Upper lobe of left lung (tissue), 6 donors: ENCODE measurements around the gene FAM83D. TPM values are rescaled to one million over a fixed set of nuclear protein-coding genes. Genes with fewer than 3 reads are reported as not detected.
"Not testable (repeated sequence)": the region's sequence is repeated elsewhere in the genome, so short reads cannot be mapped to it uniquely, and the experiment has no call there.

Experiments used
- ATAC-seq, 2 donors: fragments of 200-7000 bp; cut with Tn5 transposase; one replicate each; pipeline ENCODE4 v1.9.1; 2022; ENCODE audit warnings: mild to moderate bottlenecking in 2 of 2, moderate library complexity in 2 of 2; ENCODE audit not compliant: low FRiP score in 2 of 2
- DNase-seq, 2 donors: peaks; one replicate each; pipeline ENCODE4 v3.0.0-alpha.2; 2019 to 2020
- H3K27ac ChIP-seq, 4 donors: fragments of 200-600 bp; sonication (generic); one replicate each; pipeline ENCODE4 v1.5.1; 2016 to 2019
- H3K27me3 ChIP-seq, 4 donors: fragments of 200-600 bp; sonication (generic); one replicate each; pipeline ENCODE4 v1.5.1; 2017 to 2019
- H3K36me3 ChIP-seq, 4 donors: fragments of 200-600 bp; sonication (generic); one replicate each; pipeline ENCODE4 v1.5.1; 2016 to 2019
- H3K4me1 ChIP-seq, 4 donors: fragments of 200-600 bp; sonication (generic); one replicate each; pipeline ENCODE4 v1.5.1; 2018 to 2019
- H3K4me3 ChIP-seq, 4 donors: fragments of 200-600 bp; sonication (generic); one replicate each; pipeline ENCODE4 v1.5.1; 2017 to 2019; ENCODE audit warnings: mild to moderate bottlenecking in 2 of 4, moderate library complexity in 1 of 4
- H3K9me3 ChIP-seq, 4 donors: fragments of 200-600 bp; sonication (generic); one replicate each; pipeline ENCODE4 v1.5.1; 2018 to 2019
- CTCF ChIP-seq, 6 experiments: fragments of 450-650 bp in 4 of 6; fragments of 200-600 bp in 2 of 6; sonication (generic) in 2 of 6; IDR thresholded peaks; one replicate each; pipeline ENCODE4 v1.5.1; 2016 to 2019; ENCODE audit warnings: antibody characterized with exemption in 6 of 6
- EP300 ChIP-seq, 4 donors: sonication (generic); formaldehyde crosslinking; IDR thresholded peaks; one replicate each; pipeline ENCODE4 v1.5.1; 2017; ENCODE audit warnings: antibody characterized with exemption in 4 of 4, control low read depth in 2 of 4
- POLR2A ChIP-seq, 4 donors: fragments of 450-650 bp; IDR thresholded peaks; one replicate each; pipeline ENCODE4 v1.5.1; 2016 to 2017; ENCODE audit warnings: antibody characterized with exemption in 4 of 4, mild to moderate bottlenecking in 2 of 4
- POLR2AphosphoS5 ChIP-seq, 2 donors: sonication (generic); formaldehyde crosslinking; IDR thresholded peaks; one replicate each; pipeline ENCODE4 v1.5.1; 2017; ENCODE audit warnings: antibody characterized with exemption in 2 of 2
- WGBS, 2 donors: methylation state at CpG; one replicate each; pipeline ENCODE4 v1.1.5; 2017 to 2018; 5-methylcytosine and 5-hydroxymethylcytosine counted together
- total RNA-seq, 6 donors: library from RNA; depleted of rRNA in 4 of 6; stranded (reverse); fragments of >200 nt in 4 of 6; gene quantifications; one replicate each; pipeline versions ENCODE4 v1.1.0 to v1.2.1, GENCODE V29; 2016 to 2021
- donor health status: DM: no; HTN: no; CAD: no; lungs with moderate emphysema.
- donor health status: DM: no; HTN: yes; CAD: no; lungs with severe emphysema.

Gene FAM83D
- total RNA-seq, 6 donors from 2014 or later: 1.0 to 4.8 (median 3.0) TPM

GRCh38 chr20:38952153-38952552, 25.9 kb downstream of the FAM83D start:
- WGBS, 2 donors: 96 to 99% methylated on average over 6 of the region's 6 CpGs
- no peak overlapping the region for H3K27ac ChIP-seq
- no peaks in the 10 kb centered on the region for H3K27me3 ChIP-seq
- no peaks in the 10 kb centered on the region for H3K36me3 ChIP-seq
- TF ChIP-seq POLR2A (IDR thresholded peaks at IDR 0.05) (no peak), POLR2AphosphoS5 (IDR thresholded peaks at IDR 0.05) (no peak), EP300 (IDR thresholded peaks at IDR 0.05) (no peak), CTCF (IDR thresholded peaks at IDR 0.05) (no peak)
- ATAC-seq: no peak
- no peak overlapping the region for H3K4me3 ChIP-seq
- no peak for DNase-seq
- H3K9me3 ChIP-seq: no peaks in the 10 kb centered on the region
- no peaks in the 10 kb centered on the region for H3K4me1 ChIP-seq

GRCh38 chr20:38953630-38954340, 27.6 kb downstream of the FAM83D start:
- no peak overlapping the region for H3K27ac ChIP-seq
- H3K27me3 ChIP-seq: no peaks in the 10 kb centered on the region
- ATAC-seq: no peak
- H3K36me3 ChIP-seq: no peaks in the 10 kb centered on the region
- 87 to 91% methylated on average over 8 of the region's 8 CpGs for WGBS, 2 donors
- H3K4me3 ChIP-seq: no peak overlapping the region
- no peaks in the 10 kb centered on the region for H3K9me3 ChIP-seq
- DNase-seq: peak in 1 of 2 donors; percentile 17
- no peaks in the 10 kb centered on the region for H3K4me1 ChIP-seq
- no peak for TF ChIP-seq CTCF (IDR thresholded peaks at IDR 0.05)
- TF ChIP-seq EP300 (IDR thresholded peaks at IDR 0.05): no peak
- TF ChIP-seq POLR2A (IDR thresholded peaks at IDR 0.05): no peak

- H3K9me3 ChIP-seq: no peaks in the 10 kb centered on the region
- no peak for TF ChIP-seq POLR2AphosphoS5 (IDR thresholded peaks at IDR 0.05)
- no peak for TF ChIP-seq EP300 (IDR thresholded peaks at IDR 0.05)
- no peak for TF ChIP-seq POLR2A (IDR thresholded peaks at IDR 0.05)
- TF ChIP-seq CTCF (IDR thresholded peaks at IDR 0.05): no peak
- no peaks in the 10 kb centered on the region for H3K27me3 ChIP-seq
- DNase-seq (no peak), ATAC-seq (no peak)
- no peak overlapping the region for H3K4me3 ChIP-seq
- H3K4me1 ChIP-seq: peaks cover 0 to 7% (median 5%) of the 10 kb centered on the region in 4 donors
- no peak overlapping the region for H3K27ac ChIP-seq
- WGBS, 2 donors: 95% methylated on average over 5 of the region's 5 CpGs
- no peaks in the 10 kb centered on the region for H3K36me3 ChIP-seq
Observed at GRCh38 chr20:38957235-38957876, 31.1 kb downstream of the FAM83D start.

GRCh38 chr20:38957915-38958485, 31.8 kb downstream of the FAM83D start:
- TF ChIP-seq POLR2A (IDR thresholded peaks at IDR 0.05) (no peak), CTCF (IDR thresholded peaks at IDR 0.05) (no peak)
- Histone ChIP-seq H3K4me3 (no peak overlapping the region), H3K4me1 (peaks cover 4 to 11% (median 9%) of the 10 kb centered on the region in 4 donors), H3K27me3 (no peaks in the 10 kb centered on the region), H3K36me3 (no peaks in the 10 kb centered on the region), H3K9me3 (no peaks in the 10 kb centered on the region), H3K27ac (no peak overlapping the region)
- WGBS, 2 donors: 91 to 92% methylated on average over 8 of the region's 8 CpGs
- no peak for ATAC-seq
- no peak for DNase-seq

- WGBS, 2 donors: 82 to 95% methylated on average over 9 of the region's 9 CpGs
- ATAC-seq: not testable (repeated sequence)
Observed at GRCh38 chr20:38960187-38960687, 34.0 kb downstream of the FAM83D start.

More at GRCh38 chr20:38960187-38960687, 34.0 kb downstream of the FAM83D start:
- H3K4me3 ChIP-seq, DNase-seq, H3K27me3 ChIP-seq, H3K9me3 ChIP-seq, H3K36me3 ChIP-seq, H3K27ac ChIP-seq: not testable (repeated sequence)
- H3K4me1 ChIP-seq: peaks cover 9 to 14% (median 14%) of the 10 kb centered on the region in 4 donors
